ENCODE data around the gene NDUFB11.
"Not testable (repeated sequence)": the region's sequence is repeated elsewhere in the genome, so short reads cannot be mapped to it uniquely, and the experiment has no call there.

NDUFB11 gene

DNA sequence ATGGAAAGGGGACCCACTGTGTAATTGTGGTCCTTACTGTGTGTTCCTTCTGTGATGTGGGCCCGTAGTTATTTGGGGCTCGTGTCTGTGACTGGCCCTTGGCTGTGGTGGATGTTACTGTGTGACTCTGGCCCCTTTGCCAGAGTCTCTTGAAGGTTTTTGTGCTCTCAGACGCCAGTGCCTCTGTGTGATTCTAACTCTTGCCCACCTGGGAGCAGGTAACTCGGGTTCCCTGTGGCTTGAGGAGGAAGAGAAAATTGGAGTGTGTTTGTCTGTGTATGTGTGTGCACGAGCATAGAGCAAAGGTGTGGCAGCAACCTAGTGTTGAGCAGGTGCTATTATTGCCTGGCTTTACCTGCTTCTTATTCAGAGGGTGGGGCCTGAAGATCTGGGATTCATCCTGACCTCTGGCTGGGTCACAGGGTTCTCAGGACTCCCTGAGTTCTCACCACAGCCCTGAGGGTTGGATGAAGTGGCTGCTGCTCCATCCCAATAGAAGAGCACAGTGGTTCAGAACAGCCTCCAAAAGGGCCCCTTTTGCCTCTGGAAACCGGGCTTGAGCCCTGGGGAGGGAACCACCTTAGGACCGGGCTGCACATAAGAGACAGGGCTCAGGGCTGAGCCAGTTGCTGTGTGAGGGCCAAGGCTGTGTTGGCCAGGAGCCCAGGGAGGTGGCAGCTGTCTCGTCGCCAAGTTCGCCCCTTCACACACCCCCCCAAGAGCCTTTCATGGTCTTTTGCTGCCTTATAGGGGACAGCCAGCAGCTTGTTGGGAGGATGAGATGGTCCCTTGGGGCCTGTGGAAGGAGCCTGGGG, 1.8 kb upstream of the NDUFB11 start:
- no peak for DNase-seq (ENCODE audit: low read depth)

- peak; percentile 32 for DNase-seq (ENCODE audit: low read depth)
These were observed 1.1 kb upstream of the NDUFB11 start for GRCh38 chrX:47145395-47146120.

- peak; percentile 51 for DNase-seq (ENCODE audit: low read depth)
These were observed 442 bp downstream of the NDUFB11 start for GRCh38 chrX:47143894-47144625.

GRCh38 chrX:47138171-47138570, 6.3 kb downstream of the NDUFB11 start:
- no peak for DNase-seq (ENCODE audit: low read depth)

DNA sequence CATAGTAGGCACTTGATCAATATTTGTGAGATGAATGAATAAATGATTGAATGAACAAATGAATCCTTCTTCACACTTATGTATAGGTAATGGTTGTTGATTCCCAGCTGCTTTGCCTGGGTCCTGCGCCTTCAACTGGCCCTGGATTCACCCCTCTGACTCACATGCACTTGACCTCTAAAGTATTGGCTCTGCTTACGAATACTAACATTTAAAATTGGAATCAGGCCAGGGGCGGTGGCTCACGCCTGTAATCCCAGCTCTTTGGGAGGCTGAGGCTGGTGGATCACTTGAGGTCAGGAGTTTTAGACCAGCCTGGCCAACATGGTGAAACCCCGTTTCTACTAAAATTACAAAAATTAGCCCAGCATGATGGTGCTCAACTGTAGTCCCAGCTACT, 8.9 kb downstream of the NDUFB11 start:
- not testable (repeated sequence) for DNase-seq (ENCODE audit: low read depth)

DNA sequence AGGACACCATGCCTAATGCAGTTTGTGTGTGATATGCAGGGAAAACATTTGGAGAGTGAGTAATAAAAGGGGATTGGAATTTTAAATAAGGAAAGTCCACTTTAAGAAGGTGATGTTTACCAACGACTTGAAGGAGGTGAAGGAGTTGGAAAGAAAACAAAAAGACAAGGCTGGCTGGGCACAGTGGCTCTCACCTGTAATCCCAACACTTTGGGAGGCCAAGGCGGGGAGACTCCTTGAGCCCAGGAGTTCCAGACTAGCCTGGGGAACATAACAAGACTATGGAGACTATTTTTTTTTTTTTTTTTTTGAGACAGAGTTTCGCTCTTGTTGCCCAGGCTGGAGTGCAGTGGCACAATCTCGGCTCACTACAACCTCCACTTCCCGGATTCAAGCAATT, 11.0 kb downstream of the NDUFB11 start:
- DNase-seq (ENCODE audit: low read depth): no peak

DNA sequence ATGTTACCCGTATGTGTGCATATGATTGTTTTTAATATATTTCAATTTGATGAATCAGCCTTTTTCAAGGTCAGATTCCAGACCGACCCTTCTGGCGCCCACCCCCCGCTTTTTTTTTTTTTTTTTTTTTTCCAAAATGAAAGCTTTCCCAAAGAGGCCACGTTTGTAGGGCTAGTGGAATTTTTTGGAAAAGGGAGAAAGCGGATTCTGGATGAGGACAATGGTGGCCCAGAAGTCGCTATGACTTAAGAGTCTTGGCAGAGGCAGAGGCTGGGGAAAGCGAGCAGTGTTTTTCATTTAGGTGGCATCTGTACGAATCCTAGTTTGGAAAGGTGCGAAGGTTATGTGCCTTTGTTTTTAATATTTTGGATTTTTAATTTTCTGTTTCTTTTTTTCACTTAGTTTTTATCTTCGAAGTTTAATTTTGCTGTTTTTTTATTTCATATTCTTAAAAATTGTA, 14.6 kb downstream of the NDUFB11 start:
- DNase-seq (ENCODE audit: low read depth): no peak

DNA sequence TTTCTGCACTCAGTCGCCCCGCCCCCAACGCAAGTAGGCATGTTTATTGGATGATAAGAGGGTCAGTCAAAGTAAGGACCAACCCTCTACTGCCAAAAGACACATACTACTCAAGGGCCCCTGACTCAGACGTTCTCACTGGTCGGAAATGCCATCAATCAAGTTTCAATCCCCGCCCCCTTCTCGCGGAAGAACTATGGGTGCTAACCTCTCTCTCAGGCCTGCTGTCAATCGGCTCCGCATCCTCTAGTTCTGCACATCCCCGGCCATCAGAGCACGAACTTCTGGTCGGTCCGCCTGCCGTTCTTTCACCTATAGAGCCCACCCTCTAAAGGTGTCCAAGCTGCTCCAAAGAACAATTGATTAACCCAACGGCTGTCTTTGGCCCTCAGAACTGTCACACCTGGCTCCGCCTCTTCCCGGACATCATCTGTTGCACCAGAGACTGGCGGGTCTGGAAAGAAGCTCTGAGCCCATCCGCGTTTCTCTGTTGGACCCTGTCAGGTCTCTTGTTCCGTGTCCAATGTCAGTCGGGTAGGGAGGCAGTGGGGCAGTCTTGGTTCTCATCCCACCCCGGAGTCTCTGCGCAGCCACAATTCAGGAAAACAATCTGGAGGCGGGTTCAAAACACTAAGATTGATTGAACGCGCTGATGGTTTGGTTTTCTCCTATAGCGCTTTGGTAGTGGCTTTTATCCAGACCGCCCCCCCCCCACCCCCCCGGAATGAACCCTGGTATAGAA, 15.2 kb downstream of the NDUFB11 start:
- DNase-seq (ENCODE audit: low read depth): peak; percentile 93

GRCh38 chrX:47124466-47124865, 20.0 kb downstream of the NDUFB11 start:
- DNase-seq (ENCODE audit: low read depth): not testable (repeated sequence)

- DNase-seq (ENCODE audit: low read depth): not testable (repeated sequence)
These were observed 27.9 kb downstream of the NDUFB11 start for GRCh38 chrX:47116551-47117110.

DNA sequence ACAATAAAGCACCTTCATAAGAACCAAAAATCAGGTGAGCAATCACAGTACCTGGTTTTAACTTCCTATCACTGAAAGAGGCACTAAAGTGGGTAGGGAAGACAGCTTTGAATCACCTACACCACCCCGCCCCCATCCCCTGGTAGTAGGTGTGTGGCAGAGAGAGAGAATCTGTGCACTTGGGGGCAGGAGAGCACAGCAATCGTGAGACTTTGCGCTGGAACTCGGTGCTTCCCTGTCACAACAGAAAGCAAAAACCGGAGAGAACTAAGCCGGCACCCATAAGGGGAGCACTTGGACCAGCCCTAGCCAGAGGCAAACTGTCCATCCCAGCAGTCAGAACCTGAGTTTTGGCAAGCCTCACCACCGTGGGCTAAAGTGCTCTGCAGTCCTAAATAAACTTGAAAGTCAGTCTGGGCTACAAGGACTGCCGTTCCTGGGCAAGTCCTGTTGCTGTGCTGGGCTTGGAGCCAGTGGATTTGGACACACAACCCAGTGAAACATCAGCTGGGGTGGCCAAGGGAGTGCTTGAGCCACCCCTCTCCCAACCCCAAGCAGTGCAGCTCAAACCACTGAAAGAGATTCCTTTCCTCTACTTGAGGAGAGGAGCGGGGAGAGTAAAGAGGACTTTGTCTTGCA, 32.1 kb downstream of the NDUFB11 start:
- no peak for DNase-seq (ENCODE audit: low read depth)

GRCh38 chrX:47110936-47111615, 33.4 kb downstream of the NDUFB11 start:
- not testable (repeated sequence) for DNase-seq (ENCODE audit: low read depth)

GRCh38 chrX:47101206-47101605, 43.3 kb downstream of the NDUFB11 start:
- DNase-seq (ENCODE audit: low read depth): no peak

DNA sequence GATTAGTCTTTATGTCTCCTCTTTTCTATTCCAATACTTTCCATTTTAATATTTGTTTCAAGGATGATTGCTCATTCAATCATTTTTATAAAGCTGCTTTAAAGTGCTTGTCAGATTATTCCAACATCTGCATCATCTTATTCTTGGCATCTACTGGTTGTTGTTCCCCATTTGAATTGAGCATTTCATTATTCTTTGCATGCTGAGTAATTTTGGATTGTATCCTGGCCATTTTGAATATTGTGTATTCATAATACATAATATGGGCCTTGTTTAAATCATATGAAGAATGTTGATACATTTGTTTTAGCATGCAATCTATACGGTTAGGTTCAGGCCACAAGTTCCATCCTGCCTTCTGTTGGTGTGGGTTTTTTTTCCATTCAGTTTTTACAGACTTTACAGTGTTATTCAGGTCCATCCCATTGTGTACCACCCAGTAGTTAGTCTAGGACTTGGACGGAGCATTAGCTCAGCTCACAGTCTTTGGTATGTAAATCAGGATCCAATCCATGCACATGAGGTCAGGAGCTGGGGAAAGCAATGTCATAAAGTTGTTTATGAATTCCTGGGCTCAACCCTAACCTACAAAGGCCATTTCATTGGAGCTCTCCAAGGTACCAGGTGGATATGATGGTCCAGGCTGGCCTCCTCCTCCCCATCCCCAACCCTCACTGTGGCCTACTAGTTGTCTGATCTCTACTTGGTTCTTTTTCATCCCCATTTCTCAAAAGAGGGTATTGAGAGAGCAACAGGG, 46.0 kb downstream of the NDUFB11 start:
- DNase-seq (ENCODE audit: low read depth): no peak

DNA sequence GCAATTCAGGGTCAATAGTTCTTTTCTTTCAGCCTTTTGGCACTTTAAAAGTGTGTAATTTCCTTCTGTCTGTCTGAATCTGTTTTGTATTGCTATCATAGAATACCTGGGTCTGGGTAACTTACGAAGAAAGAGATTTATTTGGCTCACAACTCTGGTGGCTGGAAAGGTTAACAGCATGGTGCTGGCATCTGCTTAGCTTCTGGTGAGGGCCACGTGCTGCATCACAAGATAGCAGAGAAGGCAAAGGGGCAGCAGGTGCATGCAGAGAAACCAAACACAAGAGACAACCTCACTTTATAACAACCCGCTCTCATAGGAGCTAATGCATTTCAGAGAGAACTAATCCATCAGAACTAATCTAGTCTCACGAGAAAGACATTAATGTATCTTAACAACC, 47.5 kb downstream of the NDUFB11 start:
- DNase-seq (ENCODE audit: low read depth): no peak

DNA sequence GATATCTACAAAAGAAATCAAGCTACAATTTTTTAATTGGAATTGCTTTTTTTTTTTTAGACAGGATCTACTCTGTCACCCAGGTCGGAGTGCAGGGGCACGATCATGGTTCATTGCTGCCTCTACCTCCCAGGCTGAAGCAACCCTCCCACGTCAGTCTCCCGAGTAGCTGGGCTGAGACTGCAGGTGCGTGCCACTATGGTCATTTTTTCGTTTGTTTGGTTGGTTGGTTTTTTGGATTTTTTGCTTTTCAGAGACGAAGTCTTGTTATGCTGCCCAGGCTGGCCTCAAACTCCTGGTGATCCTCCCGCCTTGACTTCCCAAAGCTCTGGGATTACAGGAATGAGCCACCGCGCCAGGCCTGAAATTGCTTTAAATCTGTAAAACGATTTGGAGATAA, 50.6 kb downstream of the NDUFB11 start:
- DNase-seq (ENCODE audit: low read depth): no peak

GRCh38 chrX:47093248-47093647, 51.3 kb downstream of the NDUFB11 start:
- no peak for DNase-seq (ENCODE audit: low read depth)
